Endothelial cell of umbilical vein (primary cell): Measurements from ENCODE around the gene RUFY3. TPM values are rescaled to one million over a fixed set of nuclear protein-coding genes. Genes with fewer than 3 reads are reported as not detected.

Experiments
- BruUV-seq: library from RNA; stranded (reverse); fragments of 400-500 nt; replicated peaks from 2 replicates; lab custom pipeline; 2021; lab: Mats Ljungman, UMichigan
- CTCF ChIA-PET: fragments of 300-600, 350-600 bp; sonication (Branson Sonifier 250); formaldehyde crosslinking; loops from one replicate; lab custom pipeline; 2021; ENCODE audit warnings: antibody characterized with exemption, inconsistent platforms; lab: Charles Lee
- POLR2A ChIA-PET: fragments of 300-600, 350-600 bp; sonication (Branson Sonifier 250); formaldehyde crosslinking; loops from one replicate; lab custom pipeline; 2021; ENCODE audit warnings: antibody characterized with exemption, inconsistent platforms; lab: Charles Lee
- DNase-seq: peaks from one replicate; pipeline ENCODE4 v3.0.0-alpha.2; 2011; ENCODE audit warnings: low read depth, low spot score
- FAIRE-seq: peaks from 2 replicates; lab custom pipeline; 2011; peaks lifted over from hg19 to GRCh38; lab: Jason Lieb, UNC
- H2AFZ ChIP-seq: 2 replicates; pipeline ENCODE4 v1.6.0; 2012; ENCODE audit warnings: low read depth, low read length, control low read depth, inconsistent platforms
- H3K27ac ChIP-seq: 2 replicates; pipeline ENCODE4 v1.5.1; 2011; ENCODE audit warnings: low read depth, mild to moderate bottlenecking, control low read depth, low read length, moderate library complexity; ENCODE audit not compliant: insufficient read depth
- H3K27me3 ChIP-seq, 2 experiments: 2 replicates each; pipeline versions ENCODE4 v1.6.0 to v1.6.1; 2011; ENCODE audit warnings: low read length in 2 of 2, mixed read lengths in 1 of 2; ENCODE audit not compliant: control insufficient read depth in 2 of 2, insufficient read depth in 2 of 2
- H3K36me3 ChIP-seq, 2 experiments: 2 replicates in 1 of 2; 3 replicates in 1 of 2; pipeline ENCODE4 v1.5.1; 2011; ENCODE audit warnings: low read length in 2 of 2, mild to moderate bottlenecking in 1 of 2, moderate library complexity in 1 of 2; ENCODE audit not compliant: control insufficient read depth in 2 of 2, insufficient read depth in 2 of 2; ENCODE audit errors: extremely low read depth in 1 of 2
- H3K4me1 ChIP-seq: 3 replicates; pipeline ENCODE4 v1.5.1; 2011; ENCODE audit warnings: mild to moderate bottlenecking, low read length; ENCODE audit not compliant: control insufficient read depth, insufficient read depth; ENCODE audit errors: extremely low read depth
- H3K4me2 ChIP-seq: 2 replicates; pipeline ENCODE4 v1.6.1; 2011; ENCODE audit warnings: low read length, control low read depth, mixed read lengths; ENCODE audit not compliant: insufficient read depth
- H3K4me3 ChIP-seq, 3 experiments: fragments of 200-600 bp in 1 of 3; sonication (generic), shearing (Covaris generic) in 1 of 3; replicated peaks in 1 of 3; 2 replicates each; pipeline ENCODE4 v1.5.1; 2011 to 2016; ENCODE audit warnings: control low read depth in 3 of 3, low read length in 3 of 3, mild to moderate bottlenecking in 2 of 3, inconsistent platforms in 1 of 3, low read depth in 1 of 3, moderate library complexity in 1 of 3; ENCODE audit not compliant: insufficient read depth in 1 of 3
- H3K79me2 ChIP-seq: 2 replicates; pipeline ENCODE4 v1.6.0; 2012; ENCODE audit warnings: low read length, inconsistent platforms; ENCODE audit not compliant: control insufficient read depth, insufficient read depth
- H3K9ac ChIP-seq: replicated peaks from 2 replicates; pipeline ENCODE3; 2011; ENCODE audit warnings: low read length, control low read depth; ENCODE audit not compliant: insufficient read depth; ENCODE audit errors: extremely low read depth
- H3K9me1 ChIP-seq: replicated peaks from 3 replicates; pipeline ENCODE4 v1.6.0; 2011; ENCODE audit warnings: mild to moderate bottlenecking, low read length; ENCODE audit not compliant: control insufficient read depth, insufficient read depth; ENCODE audit errors: extremely low read depth
- H3K9me3 ChIP-seq: replicated peaks from 2 replicates; pipeline ENCODE4 v1.5.1; 2012; ENCODE audit warnings: low read length, inconsistent platforms; ENCODE audit not compliant: control insufficient read depth, insufficient read depth
- H4K20me1 ChIP-seq: replicated peaks from 2 replicates; pipeline ENCODE3; 2011; ENCODE audit warnings: mild to moderate bottlenecking, low read length; ENCODE audit not compliant: control insufficient read depth, insufficient read depth; ENCODE audit errors: extremely low read depth
- CTCF ChIP-seq, 2 donors: IDR thresholded peaks; 1 replicate in 1 of 2; 2 replicates in 1 of 2; pipeline ENCODE4 v1.5.1; 2011; ENCODE audit warnings: low read length in 2 of 2, mild to moderate bottlenecking in 2 of 2, moderate library complexity in 2 of 2, control low read depth in 1 of 2, inconsistent platforms in 1 of 2, low read depth in 1 of 2; ENCODE audit not compliant: insufficient read depth in 1 of 2; ENCODE audit errors: extremely low read depth in 1 of 2
- EZH2 ChIP-seq: IDR thresholded peaks from 2 replicates; pipeline ENCODE4 v1.6.1; 2012; ENCODE audit warnings: borderline replicate concordance, low read depth, mild to moderate bottlenecking, moderate library complexity, low read length, inconsistent platforms; ENCODE audit not compliant: severe bottlenecking
- FOS ChIP-seq: IDR thresholded peaks from 2 replicates; pipeline ENCODE4 v1.6.1; 2011; ENCODE audit warnings: mild to moderate bottlenecking, low read length, moderate library complexity, borderline replicate concordance; ENCODE audit not compliant: insufficient read depth
- GATA2 ChIP-seq: IDR thresholded peaks from 2 replicates; pipeline ENCODE4 v1.7.0; 2011; ENCODE audit warnings: low read depth, mild to moderate bottlenecking, moderate library complexity, mixed read lengths, low read length; ENCODE audit not compliant: insufficient read length, insufficient read depth
- JUN ChIP-seq: IDR thresholded peaks from 2 replicates; pipeline ENCODE4 v1.6.1; 2011; ENCODE audit warnings: borderline replicate concordance, low read depth; ENCODE audit not compliant: insufficient read length, insufficient read depth
- MAX ChIP-seq: IDR thresholded peaks from 2 replicates; pipeline ENCODE4 v1.6.1; 2011; ENCODE audit not compliant: insufficient read depth, insufficient read length
- MYC ChIP-seq: IDR thresholded peaks from one replicate; pipeline ENCODE4 v1.6.1; 2011; ENCODE audit warnings: mild to moderate bottlenecking, low read depth, low read length
- POLR2A ChIP-seq: IDR thresholded peaks from 2 replicates; pipeline ENCODE4 v1.6.1; 2012; ENCODE audit warnings: low read depth, mild to moderate bottlenecking, control low read depth, low read length
- POLR2AphosphoS5 ChIP-seq: IDR thresholded peaks from 2 replicates; pipeline ENCODE4 v1.6.1; 2012; ENCODE audit warnings: low read depth, mild to moderate bottlenecking, control low read depth, low read length, moderate library complexity; ENCODE audit not compliant: insufficient read depth
- dilution Hi-C: fragments of 300-500 bp; cut with MboI; formaldehyde crosslinking; loops from one replicate; pipeline ENCODE4 v1.15.0; 2019; ENCODE audit warnings: low sequenced_read_pairs; ENCODE audit not compliant: extremely low pct_ligation_motif_present
- intact Hi-C: fragments of 100-400 bp; cut with micrococcal nuclease; formaldehyde crosslinking; loops from one replicate; pipeline ENCODE4 v1.10.0; 2022
- polyA plus RNA-seq, 4 experiments: library from polyadenylated mRNA; depleted of rRNA in 3 of 4; stranded (reverse) in 3 of 4; unstranded in 1 of 4; fragments of >200 nt; gene quantifications; 2 replicates each; pipeline versions ENCODE4 v1.2.1 to v1.2.3, GENCODE V29; 2011 to 2012; ENCODE audit warnings: missing spikeins in 1 of 4
- total RNA-seq: library from RNA; stranded (reverse); gene quantifications from 2 replicates; pipeline ENCODE4 v1.2.3, GENCODE V29; 2021

Gene RUFY3
- total and polyA plus RNA-seq, 2 donors (not counting 3 experiments of a cell fraction or from before 2014, with no cell fraction given) = 10.0 to 52.8 TPM

GRCh38 chr4:70842761-70843435 is 121.1 kb downstream of the RUFY3 start:
- H2AFZ ChIP-seq = no peak overlapping the region
- H3K4me1 ChIP-seq = no peaks in the 10 kb centered on the region
- dilution Hi-C loops = no loop called here
- DNase-seq = no peak
- no peaks in the 10 kb centered on the region for H4K20me1 ChIP-seq
- H3K4me2 ChIP-seq = no peak overlapping the region
- H3K4me3 ChIP-seq = no peak overlapping the region
- no peaks in the 10 kb centered on the region for H3K9me1 ChIP-seq
- H3K27ac ChIP-seq = no peak overlapping the region
- peaks cover 15% of the 10 kb centered on the region for H3K79me2 ChIP-seq
- ChIA-PET POLR2A (interaction anchor here (0.7 kb wide), 1 partner anchor 8 kb away, joined by 4 read pairs; no protein-coding TSS in a partner anchor), CTCF (interaction anchor here (1.4 kb wide), 1 partner anchor 167 kb away, joined by 5 read pairs; no protein-coding TSS in a partner anchor)
- no peak overlapping the region for H3K9ac ChIP-seq
- H3K9me3 ChIP-seq = no peaks in the 10 kb centered on the region
- BruUV-seq = no TSS peak
- no peaks in the 10 kb centered on the region for H3K27me3 ChIP-seq
- intact Hi-C loops = no loop called here
- no peak for TF ChIP-seq POLR2A
- no peak for TF ChIP-seq FOS
- no peak for TF ChIP-seq CTCF (IDR thresholded peaks at IDR 0.05; ENCODE audit: extremely low read depth in 1 of 2, insufficient read depth in 1 of 2, low read depth in 1 of 2, low read length in 2 of 2)
- TF ChIP-seq GATA2 = no peak
- no peak for TF ChIP-seq POLR2AphosphoS5
- TF ChIP-seq JUN = no peak
- no peak for TF ChIP-seq EZH2
- TF ChIP-seq MYC = no peak
- no peak for TF ChIP-seq MAX
- H3K36me3 ChIP-seq = no peaks in the 10 kb centered on the region
- FAIRE-seq = no peak
